ENCODE results near the gene DOK3. TPM values are rescaled to one million over a fixed set of nuclear protein-coding genes. Genes with fewer than 3 reads are reported as not detected.

DOK3 gene
- total and polyA plus RNA-seq, 2 of the 13 experiments (the other 11 are each of a cell fraction or from before 2014, with no cell fraction given), result 1.4 to 1.5 TPM

GRCh38 chr5:177455661-177456590, 53.7 kb downstream of the DOK3 start (continued):
- TF ChIP-seq POLR2AphosphoS5 (IDR thresholded peaks at IDR 0.05; ENCODE audit: low read depth, low read length) (0 out of 2 replicates have a peak, but pooled peaks have one; percentile 22), ZNF451 (CRISPR knock-in tag; IDR thresholded peaks at IDR 0.05) (0 out of 2 replicates have a peak, but pooled peaks have one; percentile 44), TMF1 (CRISPR knock-in tag; IDR thresholded peaks at IDR 0.05; ENCODE audit: low read depth) (no peak), MYPOP (CRISPR knock-in tag; IDR thresholded peaks at IDR 0.05) (peak; percentile 7; the same call in 1 of the 2 replicates), PATZ1 (CRISPR knock-in tag; IDR thresholded peaks at IDR 0.05) (peak; percentile 90), ZNF605 (CRISPR knock-in tag; IDR thresholded peaks at IDR 0.05) (0 out of 2 replicates have a peak, but pooled peaks have one; percentile 11), FOXK1 (CRISPR knock-in tag; IDR thresholded peaks at IDR 0.05; ENCODE audit: borderline replicate concordance, low read depth) (0 out of 2 replicates have a peak, but pooled peaks have one; percentile 19), ZBTB49 (CRISPR knock-in tag; IDR thresholded peaks at IDR 0.05; ENCODE audit: borderline replicate concordance) (no peak), TEAD3 (CRISPR knock-in tag; optimal IDR thresholded peaks at IDR 0.05; ENCODE audit: borderline replicate concordance) (peak; percentile 59), ZNF670 (CRISPR knock-in tag; IDR thresholded peaks at IDR 0.05; ENCODE audit: borderline replicate concordance) (peak; percentile 21; the same call in 1 of the 2 replicates), UBTF (CRISPR knock-in tag; IDR thresholded peaks at IDR 0.05) (peak; percentile 75), ATF4 (CRISPR knock-in tag; IDR thresholded peaks at IDR 0.05) (no peak; a peak in 1 of 4 replicates), ZNF574 (CRISPR knock-in tag; IDR thresholded peaks at IDR 0.05) (peak; percentile 68), ZNF333 (CRISPR knock-in tag; IDR thresholded peaks at IDR 0.05; ENCODE audit: borderline replicate concordance) (0 out of 2 replicates have a peak, but pooled peaks have one; percentile 23), POLR2A (IDR thresholded peaks at IDR 0.05; ENCODE audit: insufficient read depth in 1 of 2, low read depth in 2 of 2, low read length in 2 of 2) (no peak)
